ENCODE measurements around the gene APLP1. TPM values are rescaled to one million over a fixed set of nuclear protein-coding genes. Genes with fewer than 3 reads are reported as not detected.

Gene APLP1
- total and polyA plus RNA-seq, 2 experiments from 2014 or later: 30.2 to 36.0 TPM

DNA sequence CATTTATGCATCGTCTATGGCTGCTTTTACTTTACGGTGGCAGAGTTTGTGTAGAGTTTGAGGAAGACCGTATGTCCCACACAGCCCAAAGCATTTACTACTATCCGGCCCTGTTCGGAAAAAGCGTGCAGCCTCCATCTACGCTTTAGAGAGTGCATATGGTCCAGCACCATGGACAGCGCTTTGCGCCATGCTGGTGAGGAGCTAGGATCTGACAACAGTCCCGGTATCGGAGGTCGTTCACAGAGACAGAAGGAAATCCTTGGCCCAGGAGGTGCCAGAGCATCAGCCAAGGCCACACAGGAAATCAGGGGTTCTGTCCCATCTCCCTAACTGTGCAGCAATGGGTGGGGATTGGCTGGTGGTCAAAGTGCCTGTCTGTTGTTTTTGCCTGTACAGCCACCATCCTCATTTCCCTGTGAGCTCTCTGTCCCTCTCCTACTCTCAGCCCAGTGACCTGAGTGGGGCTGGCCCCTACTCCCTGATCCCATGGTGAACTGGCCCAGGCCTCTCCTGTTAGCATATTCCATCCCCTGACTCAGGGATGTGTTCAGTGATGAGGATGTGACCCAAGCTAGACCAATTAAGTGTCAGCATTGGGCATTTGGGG is 39.6 kb upstream of the APLP1 start:
- H3K36me3 ChIP-seq (ENCODE audit: insufficient read depth): no peaks in the 10 kb centered on the region
- H3K27ac ChIP-seq (ENCODE audit: low read depth): no peak overlapping the region
- H3K27ac Mint-ChIP-seq: no peak overlapping the region
- H4K20me1 ChIP-seq (replicated peaks; ENCODE audit: insufficient read depth): no peaks in the 10 kb centered on the region; the same call in 1 of the 2 replicates
- H3K4me3 Mint-ChIP-seq: no peak overlapping the region
- no peaks in the 10 kb centered on the region for H3K79me2 ChIP-seq (replicated peaks; ENCODE audit: insufficient read depth)
- H3K36me3 Mint-ChIP-seq (ENCODE audit: low read depth): no peaks in the 10 kb centered on the region
- TF ChIP-seq, protein P1, sequence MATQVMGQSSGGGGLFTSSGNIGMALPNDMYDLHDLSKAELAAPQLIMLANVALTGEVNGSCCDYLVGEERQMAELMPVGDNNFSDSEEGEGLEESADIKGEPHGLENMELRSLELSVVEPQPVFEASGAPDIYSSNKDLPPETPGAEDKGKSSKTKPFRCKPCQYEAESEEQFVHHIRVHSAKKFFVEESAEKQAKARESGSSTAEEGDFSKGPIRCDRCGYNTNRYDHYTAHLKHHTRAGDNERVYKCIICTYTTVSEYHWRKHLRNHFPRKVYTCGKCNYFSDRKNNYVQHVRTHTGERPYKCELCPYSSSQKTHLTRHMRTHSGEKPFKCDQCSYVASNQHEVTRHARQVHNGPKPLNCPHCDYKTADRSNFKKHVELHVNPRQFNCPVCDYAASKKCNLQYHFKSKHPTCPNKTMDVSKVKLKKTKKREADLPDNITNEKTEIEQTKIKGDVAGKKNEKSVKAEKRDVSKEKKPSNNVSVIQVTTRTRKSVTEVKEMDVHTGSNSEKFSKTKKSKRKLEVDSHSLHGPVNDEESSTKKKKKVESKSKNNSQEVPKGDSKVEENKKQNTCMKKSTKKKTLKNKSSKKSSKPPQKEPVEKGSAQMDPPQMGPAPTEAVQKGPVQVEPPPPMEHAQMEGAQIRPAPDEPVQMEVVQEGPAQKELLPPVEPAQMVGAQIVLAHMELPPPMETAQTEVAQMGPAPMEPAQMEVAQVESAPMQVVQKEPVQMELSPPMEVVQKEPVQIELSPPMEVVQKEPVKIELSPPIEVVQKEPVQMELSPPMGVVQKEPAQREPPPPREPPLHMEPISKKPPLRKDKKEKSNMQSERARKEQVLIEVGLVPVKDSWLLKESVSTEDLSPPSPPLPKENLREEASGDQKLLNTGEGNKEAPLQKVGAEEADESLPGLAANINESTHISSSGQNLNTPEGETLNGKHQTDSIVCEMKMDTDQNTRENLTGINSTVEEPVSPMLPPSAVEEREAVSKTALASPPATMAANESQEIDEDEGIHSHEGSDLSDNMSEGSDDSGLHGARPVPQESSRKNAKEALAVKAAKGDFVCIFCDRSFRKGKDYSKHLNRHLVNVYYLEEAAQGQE (IDR thresholded peaks at IDR 0.05; ENCODE audit: unreplicated experiment): peak; percentile 99
- no peak for TF ChIP-seq ZNF331 (CRISPR knock-in tag; IDR thresholded peaks at IDR 0.05; ENCODE audit: low read depth)
- TF ChIP-seq CREB1 (CRISPR knock-in tag; IDR thresholded peaks at IDR 0.05; ENCODE audit: low read depth): no peak
- no peak for TF ChIP-seq EZH2phosphoT487 (IDR thresholded peaks at IDR 0.05; ENCODE audit: unreplicated experiment)
- ATAC-seq (peak; percentile 99), DNase-seq (ENCODE audit: low spot score) (peak; percentile 93)
- H3K27me3 ChIP-seq (ENCODE audit: insufficient read depth): no peaks in the 10 kb centered on the region
- H3K9me3 Mint-ChIP-seq: no peaks in the 10 kb centered on the region
- H3F3A ChIP-seq (replicated peaks; ENCODE audit: low read depth): 0 out of 2 replicates have a peak, but pooled peaks cover 6% of the 10 kb centered on the region
- no peak overlapping the region for H3K4me3 ChIP-seq
- peaks cover 9% of the 10 kb centered on the region for H3K27me3 Mint-ChIP-seq (ENCODE audit: insufficient read depth, low read depth, poor library complexity)
- H3K4me2 ChIP-seq: no peak overlapping the region
- H3K9me2 ChIP-seq (ENCODE audit: insufficient read depth): no peaks in the 10 kb centered on the region
- no peaks in the 10 kb centered on the region for H3K4me1 ChIP-seq (ENCODE audit: insufficient read depth)
- H2AFZ ChIP-seq: no peak overlapping the region
- H3K4me1 Mint-ChIP-seq: no peaks in the 10 kb centered on the region

DNA sequence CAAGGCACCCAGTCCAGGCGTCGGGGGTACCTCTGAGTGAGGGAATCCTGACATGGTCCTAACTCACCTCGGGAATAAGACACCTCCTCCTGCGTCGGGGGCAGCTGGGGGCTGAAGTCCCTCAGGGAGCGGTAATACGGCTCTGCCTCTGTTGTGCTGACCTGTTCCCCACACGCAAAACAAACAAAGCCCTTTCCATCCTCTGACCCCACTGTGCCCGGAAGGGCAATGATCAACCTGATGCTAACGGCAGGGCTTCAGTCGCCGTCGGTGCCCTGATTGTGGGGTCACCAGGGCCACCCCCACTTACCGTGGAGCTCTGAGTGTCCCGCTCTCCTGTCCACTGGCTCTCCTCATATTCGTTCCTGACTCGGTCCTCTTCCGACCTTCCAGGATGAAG is 37.4 kb upstream of the APLP1 start:
- Histone ChIP-seq H3K4me2 (no peak overlapping the region), H3K79me2 (replicated peaks; ENCODE audit: insufficient read depth) (no peaks in the 10 kb centered on the region), H3K9me2 (ENCODE audit: insufficient read depth) (no peaks in the 10 kb centered on the region), H3F3A (replicated peaks; ENCODE audit: low read depth) (0 out of 2 replicates have a peak, but pooled peaks cover 6% of the 10 kb centered on the region), H3K36me3 (ENCODE audit: insufficient read depth) (no peaks in the 10 kb centered on the region), H3K27me3 (ENCODE audit: insufficient read depth) (no peaks in the 10 kb centered on the region), H4K20me1 (replicated peaks; ENCODE audit: insufficient read depth) (no peaks in the 10 kb centered on the region; the same call in 1 of the 2 replicates), H3K27ac (ENCODE audit: low read depth) (no peak overlapping the region), H3K4me3 (no peak overlapping the region), H3K4me1 (ENCODE audit: insufficient read depth) (peaks cover 3% of the 10 kb centered on the region; the same call in 1 of the 2 replicates), H2AFZ (no peak overlapping the region)
- no peak overlapping the region for H3K4me3 Mint-ChIP-seq
- ATAC-seq (no peak), DNase-seq (ENCODE audit: low spot score) (no peak)
- H3K4me1 Mint-ChIP-seq: peaks cover 4% of the 10 kb centered on the region; the same call in 2 of the 3 replicates
- H3K36me3 Mint-ChIP-seq (ENCODE audit: low read depth): no peaks in the 10 kb centered on the region
- no peaks in the 10 kb centered on the region for H3K9me3 Mint-ChIP-seq
- H3K27ac Mint-ChIP-seq: no peak overlapping the region
- peaks cover 9% of the 10 kb centered on the region for H3K27me3 Mint-ChIP-seq (ENCODE audit: insufficient read depth, low read depth, poor library complexity)
- no peak for TF ChIP-seq CREB1 (CRISPR knock-in tag; IDR thresholded peaks at IDR 0.05; ENCODE audit: low read depth)
- TF ChIP-seq, protein P2, sequence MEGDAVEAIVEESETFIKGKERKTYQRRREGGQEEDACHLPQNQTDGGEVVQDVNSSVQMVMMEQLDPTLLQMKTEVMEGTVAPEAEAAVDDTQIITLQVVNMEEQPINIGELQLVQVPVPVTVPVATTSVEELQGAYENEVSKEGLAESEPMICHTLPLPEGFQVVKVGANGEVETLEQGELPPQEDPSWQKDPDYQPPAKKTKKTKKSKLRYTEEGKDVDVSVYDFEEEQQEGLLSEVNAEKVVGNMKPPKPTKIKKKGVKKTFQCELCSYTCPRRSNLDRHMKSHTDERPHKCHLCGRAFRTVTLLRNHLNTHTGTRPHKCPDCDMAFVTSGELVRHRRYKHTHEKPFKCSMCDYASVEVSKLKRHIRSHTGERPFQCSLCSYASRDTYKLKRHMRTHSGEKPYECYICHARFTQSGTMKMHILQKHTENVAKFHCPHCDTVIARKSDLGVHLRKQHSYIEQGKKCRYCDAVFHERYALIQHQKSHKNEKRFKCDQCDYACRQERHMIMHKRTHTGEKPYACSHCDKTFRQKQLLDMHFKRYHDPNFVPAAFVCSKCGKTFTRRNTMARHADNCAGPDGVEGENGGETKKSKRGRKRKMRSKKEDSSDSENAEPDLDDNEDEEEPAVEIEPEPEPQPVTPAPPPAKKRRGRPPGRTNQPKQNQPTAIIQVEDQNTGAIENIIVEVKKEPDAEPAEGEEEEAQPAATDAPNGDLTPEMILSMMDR (conservative IDR thresholded peaks at IDR 0.05; ENCODE audit: low read depth in 2 of 2): no peak
- no peak for TF ChIP-seq STAT1 (IDR thresholded peaks at IDR 0.05; ENCODE audit: unreplicated experiment)
- no peak for TF ChIP-seq EZH2phosphoT487 (IDR thresholded peaks at IDR 0.05; ENCODE audit: unreplicated experiment)
- TF ChIP-seq NANOG (IDR thresholded peaks at IDR 0.05; ENCODE audit: borderline replicate concordance): no peak
- no peak for TF ChIP-seq EZH2 (IDR thresholded peaks at IDR 0.05; ENCODE audit: low read depth, unreplicated experiment)
- TF ChIP-seq, protein P3, sequence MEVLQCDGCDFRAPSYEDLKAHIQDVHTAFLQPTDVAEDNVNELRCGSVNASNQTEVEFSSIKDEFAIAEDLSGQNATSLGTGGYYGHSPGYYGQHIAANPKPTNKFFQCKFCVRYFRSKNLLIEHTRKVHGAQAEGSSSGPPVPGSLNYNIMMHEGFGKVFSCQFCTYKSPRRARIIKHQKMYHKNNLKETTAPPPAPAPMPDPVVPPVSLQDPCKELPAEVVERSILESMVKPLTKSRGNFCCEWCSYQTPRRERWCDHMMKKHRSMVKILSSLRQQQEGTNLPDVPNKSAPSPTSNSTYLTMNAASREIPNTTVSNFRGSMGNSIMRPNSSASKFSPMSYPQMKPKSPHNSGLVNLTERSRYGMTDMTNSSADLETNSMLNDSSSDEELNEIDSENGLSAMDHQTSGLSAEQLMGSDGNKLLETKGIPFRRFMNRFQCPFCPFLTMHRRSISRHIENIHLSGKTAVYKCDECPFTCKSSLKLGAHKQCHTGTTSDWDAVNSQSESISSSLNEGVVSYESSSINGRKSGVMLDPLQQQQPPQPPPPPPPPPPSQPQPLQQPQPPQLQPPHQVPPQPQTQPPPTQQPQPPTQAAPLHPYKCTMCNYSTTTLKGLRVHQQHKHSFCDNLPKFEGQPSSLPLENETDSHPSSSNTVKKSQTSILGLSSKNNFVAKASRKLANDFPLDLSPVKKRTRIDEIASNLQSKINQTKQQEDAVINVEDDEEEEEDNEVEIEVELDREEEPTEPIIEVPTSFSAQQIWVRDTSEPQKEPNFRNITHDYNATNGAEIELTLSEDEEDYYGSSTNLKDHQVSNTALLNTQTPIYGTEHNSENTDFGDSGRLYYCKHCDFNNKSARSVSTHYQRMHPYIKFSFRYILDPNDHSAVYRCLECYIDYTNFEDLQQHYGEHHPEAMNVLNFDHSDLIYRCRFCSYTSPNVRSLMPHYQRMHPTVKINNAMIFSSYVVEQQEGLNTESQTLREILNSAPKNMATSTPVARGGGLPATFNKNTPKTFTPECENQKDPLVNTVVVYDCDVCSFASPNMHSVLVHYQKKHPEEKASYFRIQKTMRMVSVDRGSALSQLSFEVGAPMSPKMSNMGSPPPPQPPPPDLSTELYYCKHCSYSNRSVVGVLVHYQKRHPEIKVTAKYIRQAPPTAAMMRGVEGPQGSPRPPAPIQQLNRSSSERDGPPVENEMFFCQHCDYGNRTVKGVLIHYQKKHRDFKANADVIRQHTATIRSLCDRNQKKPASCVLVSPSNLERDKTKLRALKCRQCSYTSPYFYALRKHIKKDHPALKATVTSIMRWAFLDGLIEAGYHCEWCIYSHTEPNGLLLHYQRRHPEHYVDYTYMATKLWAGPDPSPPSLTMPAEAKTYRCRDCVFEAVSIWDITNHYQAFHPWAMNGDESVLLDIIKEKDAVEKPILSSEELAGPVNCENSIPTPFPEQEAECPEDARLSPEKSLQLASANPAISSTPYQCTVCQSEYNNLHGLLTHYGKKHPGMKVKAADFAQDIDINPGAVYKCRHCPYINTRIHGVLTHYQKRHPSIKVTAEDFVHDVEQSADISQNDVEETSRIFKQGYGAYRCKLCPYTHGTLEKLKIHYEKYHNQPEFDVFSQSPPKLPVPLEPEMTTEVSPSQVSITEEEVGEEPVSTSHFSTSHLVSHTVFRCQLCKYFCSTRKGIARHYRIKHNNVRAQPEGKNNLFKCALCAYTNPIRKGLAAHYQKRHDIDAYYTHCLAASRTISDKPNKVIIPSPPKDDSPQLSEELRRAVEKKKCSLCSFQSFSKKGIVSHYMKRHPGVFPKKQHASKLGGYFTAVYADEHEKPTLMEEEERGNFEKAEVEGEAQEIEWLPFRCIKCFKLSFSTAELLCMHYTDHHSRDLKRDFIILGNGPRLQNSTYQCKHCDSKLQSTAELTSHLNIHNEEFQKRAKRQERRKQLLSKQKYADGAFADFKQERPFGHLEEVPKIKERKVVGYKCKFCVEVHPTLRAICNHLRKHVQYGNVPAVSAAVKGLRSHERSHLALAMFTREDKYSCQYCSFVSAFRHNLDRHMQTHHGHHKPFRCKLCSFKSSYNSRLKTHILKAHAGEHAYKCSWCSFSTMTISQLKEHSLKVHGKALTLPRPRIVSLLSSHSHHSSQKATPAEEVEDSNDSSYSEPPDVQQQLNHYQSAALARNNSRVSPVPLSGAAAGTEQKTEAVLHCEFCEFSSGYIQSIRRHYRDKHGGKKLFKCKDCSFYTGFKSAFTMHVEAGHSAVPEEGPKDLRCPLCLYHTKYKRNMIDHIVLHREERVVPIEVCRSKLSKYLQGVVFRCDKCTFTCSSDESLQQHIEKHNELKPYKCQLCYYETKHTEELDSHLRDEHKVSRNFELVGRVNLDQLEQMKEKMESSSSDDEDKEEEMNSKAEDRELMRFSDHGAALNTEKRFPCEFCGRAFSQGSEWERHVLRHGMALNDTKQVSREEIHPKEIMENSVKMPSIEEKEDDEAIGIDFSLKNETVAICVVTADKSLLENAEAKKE (CRISPR knock-in tag; IDR thresholded peaks at IDR 0.05): no peak

All from GM23338 (cell line).